Cardiac ventricle fibroblast (primary cell): ENCODE data around the gene ID3. TPM values are rescaled to one million over a fixed set of nuclear protein-coding genes. Genes with fewer than 3 reads are reported as not detected.

Experiments
- total RNA-seq: library from RNA; depleted of rRNA; stranded (reverse); fragments of >200 nt; gene quantifications from 2 replicates; pipeline ENCODE4 v1.2.3, GENCODE V29; 2015

ID3 gene
- 148 and 174 TPM in 2 replicates for total RNA-seq

DNA sequence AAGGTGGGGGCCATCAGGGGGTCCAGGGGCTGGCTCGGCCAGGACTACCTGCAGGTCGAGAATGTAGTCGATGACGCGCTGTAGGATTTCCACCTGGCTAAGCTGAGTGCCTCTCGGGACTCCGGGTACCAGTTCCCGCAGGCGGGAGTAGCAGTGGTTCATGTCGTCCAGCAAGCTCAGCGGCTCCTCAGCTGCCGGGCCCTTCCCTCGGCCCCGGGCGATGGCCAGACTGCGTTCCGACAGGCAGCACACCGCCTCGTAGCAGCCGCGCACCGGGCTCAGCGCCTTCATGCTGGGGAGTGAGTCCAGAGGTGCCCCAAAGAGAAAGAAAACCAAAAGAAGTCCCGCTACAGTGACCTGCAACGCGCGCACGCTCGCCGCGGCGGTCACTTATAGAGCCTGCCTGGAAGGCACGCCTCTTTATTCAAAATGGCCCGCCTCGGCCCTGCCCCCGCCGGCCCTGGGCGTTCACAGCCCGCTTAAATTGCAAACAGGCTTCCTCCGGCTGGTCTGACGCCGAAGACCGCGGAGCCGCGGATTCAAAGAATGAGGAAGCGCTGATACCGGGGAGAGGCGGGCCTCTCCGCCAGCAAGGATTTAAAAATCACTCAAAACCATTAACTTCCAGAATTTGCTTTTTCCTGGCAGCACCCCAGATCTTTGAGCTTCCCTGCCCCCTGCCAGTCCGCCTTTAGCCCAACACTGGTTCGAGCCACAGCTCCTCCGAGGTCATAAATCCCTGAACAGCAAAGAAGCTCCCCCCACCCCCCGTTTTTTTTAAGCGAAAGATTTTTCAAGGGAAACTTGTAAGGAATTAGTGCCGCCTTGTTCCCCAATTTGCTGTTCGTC lies at the start of gene ID3:
Gene ID3, minus strand, starts transcription at position 366 of the 849 bp plus-strand sequence. Its CDS starts 75 bp downstream, at position 291.

GRCh38 chr1:23530747-23531561 lies 28.3 kb downstream of the ID3 start, which contains the start of gene E2F2:
TSS of gene E2F2 (minus strand) at chr1:23531233. CDS start at chr1:23530793, 440 bp downstream.

Other genes starting within 250 kb of the ID3 start
- 62.5 and 62.8 TPM in 2 replicates for gene HNRNPR, start 215.2 kb downstream of the ID3 start, total RNA-seq
- gene ZNF436, start 189.7 kb downstream of the ID3 start, total RNA-seq, result 31.8 and 32.6 TPM in 2 replicates
- 4.1 and 6.0 TPM in 2 replicates for gene TCEA3, start 134.8 kb downstream of the ID3 start, total RNA-seq
- 51.4 and 52.9 TPM in 2 replicates for gene ASAP3, start 75.3 kb downstream of the ID3 start, total RNA-seq
- 0.06 and 0.15 TPM in 2 replicates for gene E2F2, start 28.3 kb downstream of the ID3 start, total RNA-seq
- gene RPL11, start 132.3 kb upstream of the ID3 start, total RNA-seq, result 1,144 and 1,360 TPM in 2 replicates
- gene ELOA, start 184.0 kb upstream of the ID3 start, total RNA-seq, result 28.6 and 32.2 TPM in 2 replicates
- gene PITHD1, start 218.9 kb upstream of the ID3 start, total RNA-seq, result 33.3 and 35.2 TPM in 2 replicates
- gene LYPLA2, start 231.6 kb upstream of the ID3 start, total RNA-seq, result 25.3 and 37.9 TPM in 2 replicates
- gene GALE, start 241.3 kb upstream of the ID3 start, total RNA-seq, result 10.8 and 14.7 TPM in 2 replicates